ENCODE measurements around the gene KLF16. TPM values are rescaled to one million over a fixed set of nuclear protein-coding genes. Genes with fewer than 3 reads are reported as not detected.
"Not testable (repeated sequence)": the region's sequence is repeated elsewhere in the genome, so short reads cannot be mapped to it uniquely, and the experiment has no call there.

Gene KLF16
- total RNA-seq, 2 donors from 2014 or later, result 16.3 to 32.9 TPM

DNA sequence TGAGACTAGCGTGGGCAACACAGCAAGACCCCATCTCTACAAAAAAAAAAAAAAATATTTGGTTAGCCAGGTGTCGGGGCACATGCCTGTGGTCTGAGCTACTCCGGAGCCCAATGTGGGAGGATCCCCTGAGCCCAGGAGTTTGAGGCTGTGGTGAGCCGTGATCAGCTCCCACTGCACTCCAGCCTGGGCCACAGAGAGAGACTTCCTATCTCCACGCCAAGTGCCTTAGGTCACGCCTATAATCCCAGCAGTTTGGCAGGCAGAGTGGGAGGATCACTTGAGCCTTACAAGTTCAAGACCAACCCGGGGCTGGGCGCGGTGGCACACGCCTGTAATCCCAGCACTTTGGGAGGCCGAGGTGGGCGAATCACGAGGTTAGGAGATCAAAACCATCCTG, 33.1 kb upstream of the KLF16 start:
- Mint-ChIP-seq H3K4me3 (peak overlapping the region; percentile 86), H3K27ac (peak overlapping the region; percentile 94), H3K27me3 (no peaks in the 10 kb centered on the region), H3K36me3 (ENCODE audit: low read depth) (no peaks in the 10 kb centered on the region), H3K4me1 (peaks cover 4% of the 10 kb centered on the region), H3K9me3 (no peaks in the 10 kb centered on the region)
- ATAC-seq (replicated peaks), result no peak

DNA sequence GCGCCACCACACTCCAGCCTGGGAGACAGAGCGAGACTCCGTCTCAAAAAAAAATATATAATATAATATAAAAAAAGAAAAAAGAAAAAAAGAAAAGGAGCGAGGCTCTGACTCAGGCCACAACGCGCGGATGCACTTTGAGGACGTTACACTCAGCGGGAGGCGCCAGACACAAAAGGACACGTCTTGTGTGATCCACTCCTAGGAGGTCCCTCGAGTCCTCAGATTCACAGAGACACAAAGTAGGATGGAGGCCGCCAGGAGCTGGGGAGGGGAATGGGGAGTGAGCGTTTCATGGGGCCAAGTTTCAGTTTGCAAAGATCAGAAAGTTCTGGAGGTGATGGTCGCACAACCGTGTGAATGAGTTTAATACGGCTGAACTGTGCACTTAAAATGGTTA, 30.4 kb upstream of the KLF16 start:
- H3K4me3 Mint-ChIP-seq, result peak overlapping the region; percentile 26
- H3K27me3 Mint-ChIP-seq, result no peaks in the 10 kb centered on the region
- ATAC-seq (replicated peaks), result no peak
- H3K4me1 Mint-ChIP-seq, result peaks cover 9% of the 10 kb centered on the region
- H3K36me3 Mint-ChIP-seq (ENCODE audit: low read depth), result no peaks in the 10 kb centered on the region
- no peak overlapping the region for H3K27ac Mint-ChIP-seq
- H3K9me3 Mint-ChIP-seq, result no peaks in the 10 kb centered on the region

DNA sequence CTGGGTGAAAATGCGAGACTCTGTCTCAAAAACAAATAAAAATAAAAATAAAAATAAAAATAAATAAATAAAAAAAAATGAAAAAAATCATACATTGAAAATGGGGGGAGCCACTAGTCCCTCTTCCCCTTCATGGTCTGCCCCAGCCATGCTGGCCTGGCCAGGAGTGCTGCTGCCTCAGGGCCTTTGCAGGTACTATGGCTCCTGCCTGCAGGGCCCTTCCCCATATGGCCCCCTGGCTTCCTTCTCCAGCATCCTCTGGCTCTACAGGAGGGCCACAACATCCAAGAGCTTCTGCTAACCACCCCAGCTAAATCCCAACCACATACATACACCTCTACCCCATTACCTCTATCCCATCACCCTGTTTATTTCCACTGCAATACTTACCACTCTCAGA, 26.5 kb upstream of the KLF16 start:
- no peak overlapping the region for H3K27ac Mint-ChIP-seq

DNA sequence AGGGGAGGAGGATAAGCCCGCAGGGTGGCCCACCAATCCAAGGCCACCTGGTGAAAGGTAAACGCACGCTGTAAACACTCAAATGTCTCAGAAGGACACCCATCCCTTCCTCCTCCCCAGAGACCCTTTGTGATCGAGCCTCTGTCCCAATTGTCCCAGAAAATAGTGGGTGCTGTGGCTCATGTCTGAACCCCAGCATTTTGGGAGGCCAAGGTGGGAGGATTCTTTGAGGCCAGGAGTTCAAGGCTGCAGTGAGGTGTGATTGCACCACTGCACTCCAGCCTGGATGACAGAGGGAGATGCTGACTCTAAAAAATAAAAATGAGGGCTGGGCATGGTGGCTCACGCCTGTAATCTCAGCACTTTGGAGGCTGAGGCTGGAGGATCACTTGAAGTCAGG, 25.0 kb upstream of the KLF16 start:
- no peak overlapping the region for H3K27ac Mint-ChIP-seq
- H3K36me3 Mint-ChIP-seq (ENCODE audit: low read depth), result peaks cover 14% of the 10 kb centered on the region
- H3K4me1 Mint-ChIP-seq, result peaks cover 13% of the 10 kb centered on the region
- no peaks in the 10 kb centered on the region for H3K9me3 Mint-ChIP-seq
- H3K4me3 Mint-ChIP-seq, result no peak overlapping the region
- ATAC-seq (replicated peaks), result no peak
- H3K27me3 Mint-ChIP-seq, result no peaks in the 10 kb centered on the region

More for the DNA sequence above, 26.5 kb upstream of the KLF16 start:
- no peak overlapping the region for H3K4me3 Mint-ChIP-seq
- ATAC-seq (replicated peaks), result no peak
- peaks cover 5% of the 10 kb centered on the region for H3K4me1 Mint-ChIP-seq
- no peaks in the 10 kb centered on the region for H3K36me3 Mint-ChIP-seq (ENCODE audit: low read depth)
- H3K27me3 Mint-ChIP-seq, result no peaks in the 10 kb centered on the region
- H3K9me3 Mint-ChIP-seq, result no peaks in the 10 kb centered on the region

- not testable (repeated sequence) for H3K4me3 Mint-ChIP-seq; ATAC-seq (replicated peaks); H3K9me3 Mint-ChIP-seq; H3K27ac Mint-ChIP-seq; H3K27me3 Mint-ChIP-seq
- H3K36me3 Mint-ChIP-seq (ENCODE audit: low read depth), result peaks cover 29% of the 10 kb centered on the region
- H3K4me1 Mint-ChIP-seq, result peaks cover 18% of the 10 kb centered on the region
These were observed 23.0 kb upstream of the KLF16 start for GRCh38 chr19:1886360-1886759.

- H3K27ac Mint-ChIP-seq, result peak within 1 kb of the TSS; percentile 87
- not testable (repeated sequence) for H3K27me3 Mint-ChIP-seq
These were observed 22.2 kb upstream of the KLF16 start, which contains the start of gene ABHD17A for GRCh38 chr19:1885398-1886119. TSS of gene ABHD17A (minus strand) at chr19:1885496. CDS start at chr19:1881566, 3,930 bp downstream.

GRCh38 chr19:1884719-1885334, 21.4 kb upstream of the KLF16 start:
- H3K36me3 Mint-ChIP-seq (ENCODE audit: low read depth), result peaks cover 29% of the 10 kb centered on the region
- peak; percentile 14 for ATAC-seq (replicated peaks)

More at GRCh38 chr19:1885398-1886119, 22.2 kb upstream of the KLF16 start, which contains the start of gene ABHD17A:
- H3K9me3 Mint-ChIP-seq, result not testable (repeated sequence)
- H3K4me1 Mint-ChIP-seq, result peaks cover 18% of the 10 kb centered on the region
- ATAC-seq (replicated peaks), result peak; percentile 87
- H3K4me3 Mint-ChIP-seq, result peak within 1 kb of the TSS; percentile 91
- H3K36me3 Mint-ChIP-seq (ENCODE audit: low read depth), result peaks cover 29% of the 10 kb centered on the region

GRCh38 chr19:1884291-1884718, 20.9 kb upstream of the KLF16 start:
- ATAC-seq (replicated peaks), result peak; percentile 29
- H3K4me3 Mint-ChIP-seq, result peak overlapping the region; percentile 91

More at GRCh38 chr19:1884719-1885334, 21.4 kb upstream of the KLF16 start:
- Mint-ChIP-seq H3K4me1 (peaks cover 14% of the 10 kb centered on the region), H3K27ac (peak overlapping the region; percentile 87), H3K4me3 (peak overlapping the region; percentile 91), H3K9me3 (no peaks in the 10 kb centered on the region), H3K27me3 (no peaks in the 10 kb centered on the region)

GRCh38 chr19:1883784-1884183, 20.4 kb upstream of the KLF16 start:
- Mint-ChIP-seq H3K36me3 (ENCODE audit: low read depth) (peaks cover 29% of the 10 kb centered on the region), H3K4me1 (peaks cover 14% of the 10 kb centered on the region), H3K4me3 (peak overlapping the region; percentile 91), H3K27ac (peak overlapping the region; percentile 87), H3K9me3 (no peaks in the 10 kb centered on the region), H3K27me3 (no peaks in the 10 kb centered on the region)
- ATAC-seq (replicated peaks), result no peak

More at GRCh38 chr19:1884291-1884718, 20.9 kb upstream of the KLF16 start:
- H3K36me3 Mint-ChIP-seq (ENCODE audit: low read depth), result peaks cover 29% of the 10 kb centered on the region
- no peaks in the 10 kb centered on the region for H3K27me3 Mint-ChIP-seq
- H3K4me1 Mint-ChIP-seq, result peaks cover 14% of the 10 kb centered on the region
- H3K27ac Mint-ChIP-seq, result peak overlapping the region; percentile 87
- no peaks in the 10 kb centered on the region for H3K9me3 Mint-ChIP-seq

GRCh38 chr19:1882786-1883692, 19.7 kb upstream of the KLF16 start:
- Mint-ChIP-seq H3K27ac (peak overlapping the region; percentile 87), H3K27me3 (no peaks in the 10 kb centered on the region), H3K4me1 (peaks cover 14% of the 10 kb centered on the region), H3K9me3 (no peaks in the 10 kb centered on the region), H3K4me3 (peak overlapping the region; percentile 91), H3K36me3 (ENCODE audit: low read depth) (peaks cover 29% of the 10 kb centered on the region)
- no peak for ATAC-seq (replicated peaks)

DNA sequence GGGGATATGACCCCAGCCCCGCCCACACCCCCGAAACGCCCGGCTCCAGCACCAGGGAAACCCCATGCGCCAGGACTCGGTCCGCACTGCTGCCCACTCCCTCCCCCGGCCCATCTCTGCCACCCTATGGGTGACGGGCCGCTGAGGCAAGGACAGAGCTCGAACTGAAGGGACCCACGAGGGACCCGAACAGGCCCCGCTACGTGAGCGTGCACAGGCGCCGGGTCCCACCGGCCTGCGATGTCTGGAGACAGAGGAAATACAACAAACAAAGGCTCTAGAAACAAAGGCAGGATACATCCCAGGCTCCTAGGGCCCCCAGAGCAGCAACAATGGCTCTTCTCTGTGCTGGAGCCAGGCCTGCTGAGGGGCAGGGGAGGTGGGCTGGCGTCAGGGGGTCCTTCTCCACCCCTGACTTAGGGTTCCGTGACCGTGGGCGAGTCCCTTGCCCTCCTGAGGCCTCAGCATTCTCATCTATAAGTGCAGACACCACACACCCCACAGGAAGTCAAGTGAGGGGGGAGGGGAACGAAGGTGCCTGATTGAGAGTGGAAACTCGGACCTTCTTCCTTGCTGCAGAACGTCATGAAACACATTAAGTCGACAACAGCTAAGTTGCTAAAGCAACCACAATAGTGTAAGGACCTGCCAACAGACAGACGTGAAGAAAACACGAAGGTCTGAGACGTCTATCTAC, 18.9 kb upstream of the KLF16 start:
- peak overlapping the region; percentile 91 for H3K4me3 Mint-ChIP-seq
- H3K27me3 Mint-ChIP-seq, result no peaks in the 10 kb centered on the region
- H3K9me3 Mint-ChIP-seq, result no peaks in the 10 kb centered on the region
- H3K27ac Mint-ChIP-seq, result peak overlapping the region; percentile 87
- H3K36me3 Mint-ChIP-seq (ENCODE audit: low read depth), result peaks cover 29% of the 10 kb centered on the region
- peaks cover 14% of the 10 kb centered on the region for H3K4me1 Mint-ChIP-seq
- ATAC-seq (replicated peaks), result peak; percentile 62

- H3K9me3 Mint-ChIP-seq; H3K27me3 Mint-ChIP-seq; ATAC-seq (replicated peaks): not testable (repeated sequence)
- peak overlapping the region; percentile 87 for H3K27ac Mint-ChIP-seq
- peak overlapping the region; percentile 91 for H3K4me3 Mint-ChIP-seq
- H3K36me3 Mint-ChIP-seq (ENCODE audit: low read depth), result peaks cover 31% of the 10 kb centered on the region
- peaks cover 14% of the 10 kb centered on the region for H3K4me1 Mint-ChIP-seq
These were observed 18.2 kb upstream of the KLF16 start for GRCh38 chr19:1881393-1882088.

DNA sequence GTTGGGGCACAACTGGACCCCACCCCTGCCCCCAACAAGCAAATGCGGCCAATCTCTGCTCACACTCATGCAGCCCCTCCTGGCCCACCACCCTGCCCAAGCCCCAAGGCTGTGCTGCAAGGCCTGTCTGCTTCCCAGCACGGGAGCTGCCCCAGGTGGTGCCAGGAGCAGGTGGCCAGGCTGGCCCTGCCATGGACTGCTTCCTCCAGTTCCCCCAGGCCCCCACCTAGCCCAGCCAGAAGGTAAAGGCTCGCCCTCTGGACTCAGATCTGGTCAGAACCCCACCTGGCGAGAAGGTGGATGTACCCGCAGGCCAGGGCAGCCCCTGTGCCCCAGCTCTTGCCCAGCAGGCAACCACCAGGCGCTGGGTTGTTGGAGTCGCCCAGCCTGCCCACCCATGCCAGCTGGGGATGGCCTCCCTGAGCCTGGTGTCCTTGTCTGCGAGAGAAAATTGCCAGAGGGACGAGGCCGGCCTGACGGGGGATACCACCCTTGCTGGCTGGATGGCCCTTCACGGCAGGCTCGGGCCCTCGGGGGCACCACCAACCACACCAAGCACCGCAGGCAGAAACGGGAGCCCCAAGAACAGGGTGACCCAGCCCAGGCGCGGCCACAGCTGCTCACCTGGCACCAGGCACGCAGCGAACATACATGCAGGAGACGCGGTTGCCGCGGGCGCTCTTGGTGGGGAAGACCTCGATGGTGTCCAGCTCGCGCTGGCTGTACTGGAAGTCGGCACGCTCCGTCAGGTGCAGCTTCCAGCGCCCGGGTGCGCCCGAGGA, 17.4 kb upstream of the KLF16 start:
- peaks cover 38% of the 10 kb centered on the region for H3K36me3 Mint-ChIP-seq (ENCODE audit: low read depth)
- no peaks in the 10 kb centered on the region for H3K27me3 Mint-ChIP-seq
- peaks cover 14% of the 10 kb centered on the region for H3K4me1 Mint-ChIP-seq
- H3K9me3 Mint-ChIP-seq, result no peaks in the 10 kb centered on the region
- no peak overlapping the region for H3K27ac Mint-ChIP-seq
- peak overlapping the region; percentile 12 for H3K4me3 Mint-ChIP-seq
- ATAC-seq (replicated peaks), result no peak

All from activated T-helper 17 cell treated with anti-CD3 and anti-CD28 coated beads, Interleukin-2, amount 50 U/mL, for 72 hours (primary cell).